ENCODE data around the gene ARIH2. TPM values are rescaled to one million over a fixed set of nuclear protein-coding genes. Genes with fewer than 3 reads are reported as not detected.

Gene ARIH2
- total RNA-seq, 4 donors from 2014 or later = 118 to 176 (median 143) TPM

GRCh38 chr3:48997714-48998637 is 79.3 kb downstream of the ARIH2 start:
- intact Hi-C loops (cut with DNase I; ENCODE audit: low total_unique reads) (no loop called here), in situ Hi-C loops (cut with MboI; ENCODE audit: low sequenced_read_pairs in 4 of 4) (no loop called here)
- H3K4me1 ChIP-seq = peaks cover 1 to 3% of the 10 kb centered on the region in 2 donors
- H3K4me3 ChIP-seq = no peak overlapping the region
- no peak for TF ChIP-seq CTCF (IDR thresholded peaks at IDR 0.05 in 4 of 5, conservative IDR thresholded peaks at IDR 0.05 in 1 of 5)
- TF ChIP-seq POLR2A (IDR thresholded peaks at IDR 0.05) = no peak
- ATAC-seq = no peak
- H3K9me3 ChIP-seq = no peaks in the 10 kb centered on the region
- DNase-seq = no peak
- H3K36me3 ChIP-seq = no peaks in the 10 kb centered on the region
- no peak overlapping the region for H3K27ac ChIP-seq
- no peaks in the 10 kb centered on the region for H3K27me3 ChIP-seq

GRCh38 chr3:48999085-48999858 is 80.6 kb downstream of the ARIH2 start:
- H3K36me3 ChIP-seq = no peaks in the 10 kb centered on the region
- DNase-seq (no peak), ATAC-seq (no peak)
- in situ Hi-C loops (cut with MboI; ENCODE audit: low sequenced_read_pairs in 4 of 4) (no loop called here), intact Hi-C loops (cut with DNase I; ENCODE audit: low total_unique reads) (no loop called here)
- no peaks in the 10 kb centered on the region for H3K27me3 ChIP-seq
- no peak overlapping the region for H3K27ac ChIP-seq
- TF ChIP-seq POLR2A (IDR thresholded peaks at IDR 0.05) = no peak
- TF ChIP-seq CTCF (IDR thresholded peaks at IDR 0.05 in 4 of 5, conservative IDR thresholded peaks at IDR 0.05 in 1 of 5) = no peak
- H3K4me1 ChIP-seq = no peaks in the 10 kb centered on the region
- no peak overlapping the region for H3K4me3 ChIP-seq
- no peaks in the 10 kb centered on the region for H3K9me3 ChIP-seq

GRCh38 chr3:49001155-49001554 is 82.5 kb downstream of the ARIH2 start:
- no peak overlapping the region for H3K27ac ChIP-seq

More at GRCh38 chr3:49001155-49001554, 82.5 kb downstream of the ARIH2 start:
- no peaks in the 10 kb centered on the region for H3K36me3 ChIP-seq
- in situ Hi-C loops (cut with MboI; ENCODE audit: low sequenced_read_pairs in 4 of 4) (no loop called here), intact Hi-C loops (cut with DNase I; ENCODE audit: low total_unique reads) (no loop called here)
- H3K4me3 ChIP-seq = no peak overlapping the region
- H3K27me3 ChIP-seq = no peaks in the 10 kb centered on the region
- no peak for DNase-seq
- TF ChIP-seq CTCF (IDR thresholded peaks at IDR 0.05 in 4 of 5, conservative IDR thresholded peaks at IDR 0.05 in 1 of 5) = no peak
- no peak for TF ChIP-seq POLR2A (IDR thresholded peaks at IDR 0.05)
- no peaks in the 10 kb centered on the region for H3K9me3 ChIP-seq
- no peak for ATAC-seq
- peaks cover 0 to 2% of the 10 kb centered on the region in 2 donors for H3K4me1 ChIP-seq

Measured in gastrocnemius medialis (tissue), 4 donors.